Spinal cord (tissue), 10 donors: ENCODE data around the gene KISS1R. TPM values are rescaled to one million over a fixed set of nuclear protein-coding genes. Genes with fewer than 3 reads are reported as not detected.

Experiments used
- DNase-seq, 6 donors: peaks; one replicate each; pipeline versions ENCODE4 v3.0.0 to v3.0.0-alpha.2; 2013 to 2015; ENCODE audit warnings: low spot score in 6 of 6, low read depth in 4 of 6
- H3K27ac ChIP-seq: one replicate; pipeline ENCODE4 v1.5.1; 2013; ENCODE audit warnings: low read depth, low read length, control low read depth
- H3K27me3 ChIP-seq: one replicate; pipeline ENCODE4 v1.6.1; 2013; ENCODE audit warnings: low read length; ENCODE audit not compliant: control insufficient read depth, insufficient read depth
- H3K36me3 ChIP-seq: one replicate; pipeline ENCODE4 v1.6.1; 2013; ENCODE audit warnings: low read length; ENCODE audit not compliant: control insufficient read depth, insufficient read depth
- H3K4me1 ChIP-seq: one replicate; pipeline ENCODE4 v1.6.1; 2013; ENCODE audit warnings: low read length; ENCODE audit not compliant: control insufficient read depth, insufficient read depth
- H3K4me3 ChIP-seq: one replicate; pipeline ENCODE4 v1.5.1; 2013; ENCODE audit warnings: low read depth, low read length, control low read depth
- H3K9me3 ChIP-seq: one replicate; pipeline ENCODE4 v1.6.1; 2013; ENCODE audit warnings: low read length; ENCODE audit not compliant: control insufficient read depth, insufficient read depth
- WGBS: methylation state at CpG from one replicate; pipeline ENCODE4 v1.1.5; 2013; ENCODE audit warnings: missing lambda C conversion rate; ENCODE audit not compliant: insufficient coverage; 5-methylcytosine and 5-hydroxymethylcytosine counted together
- polyA plus RNA-seq, 2 donors: library from polyadenylated mRNA; unstranded; fragments of 120-200 nt; gene quantifications; one replicate each; pipeline ENCODE4 v1.2.1, GENCODE V29; 2013; ENCODE audit not compliant: insufficient read length in 2 of 2
- total RNA-seq, 2 donors: library from RNA; depleted of rRNA in 1 of 2; stranded (reverse); fragments of 120-200 nt in 1 of 2; fragments of >200 nt in 1 of 2; gene quantifications; one replicate each; pipeline versions ENCODE4 v1.2.3 to v1.2.4, GENCODE V29; 2013 to 2014
- donor health status: healthy.

The KISS1R gene
- total and polyA plus RNA-seq, 4 donors, result 0.50 to 2.7 (median 2.2) TPM

DNA sequence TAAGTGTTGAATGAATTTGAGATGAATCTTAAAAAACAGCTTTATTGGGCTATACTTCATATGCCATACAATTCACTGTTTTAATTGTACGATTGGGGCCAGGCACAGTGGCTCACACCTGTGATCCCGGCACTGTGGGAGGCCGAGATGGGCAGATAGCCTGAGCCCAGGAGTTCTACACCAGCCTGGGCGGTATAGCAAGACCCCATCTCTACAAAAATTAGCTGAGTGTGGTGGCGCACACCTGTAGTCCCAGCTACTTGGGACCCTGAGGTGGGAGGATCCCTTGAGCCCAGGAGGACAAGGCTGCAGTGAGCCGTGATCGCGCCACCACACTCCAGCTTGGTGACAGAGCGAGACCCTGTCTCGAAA lies 19.0 kb downstream of the KISS1R start:
- DNase-seq, result no peak
- Histone ChIP-seq H3K4me1 (peaks cover 52% of the 10 kb centered on the region), H3K9me3 (no peaks in the 10 kb centered on the region), H3K27ac (no peak overlapping the region), H3K36me3 (peaks cover 62% of the 10 kb centered on the region), H3K4me3 (no peak overlapping the region), H3K27me3 (no peaks in the 10 kb centered on the region)
- WGBS, result 97% methylated on average over 8 of the region's 10 CpGs

DNA sequence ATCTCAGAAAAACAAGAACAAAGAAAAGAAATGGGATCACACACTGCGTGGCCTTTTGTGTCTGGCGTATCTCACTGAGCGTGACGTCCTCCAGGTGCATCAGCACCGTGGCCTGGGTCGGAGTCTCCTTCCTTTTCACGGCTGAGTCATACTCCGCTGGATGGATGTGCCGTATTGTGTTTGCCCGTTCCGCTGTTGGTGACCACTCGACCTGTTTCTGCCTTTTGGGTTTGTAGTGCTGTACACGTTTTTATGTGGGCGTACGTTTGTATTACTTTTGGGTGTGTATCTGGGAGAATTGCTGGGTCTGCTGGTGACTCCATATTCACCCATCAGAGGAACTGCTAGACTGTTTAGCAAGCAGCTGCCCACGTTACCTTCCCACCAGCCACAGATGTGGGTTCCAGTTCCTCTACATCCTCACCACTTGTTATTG lies 20.1 kb downstream of the KISS1R start:
- DNase-seq, result no peak
- no peak overlapping the region for H3K4me3 ChIP-seq
- WGBS, result over 99% methylated on average over 9 of the region's 16 CpGs

DNA sequence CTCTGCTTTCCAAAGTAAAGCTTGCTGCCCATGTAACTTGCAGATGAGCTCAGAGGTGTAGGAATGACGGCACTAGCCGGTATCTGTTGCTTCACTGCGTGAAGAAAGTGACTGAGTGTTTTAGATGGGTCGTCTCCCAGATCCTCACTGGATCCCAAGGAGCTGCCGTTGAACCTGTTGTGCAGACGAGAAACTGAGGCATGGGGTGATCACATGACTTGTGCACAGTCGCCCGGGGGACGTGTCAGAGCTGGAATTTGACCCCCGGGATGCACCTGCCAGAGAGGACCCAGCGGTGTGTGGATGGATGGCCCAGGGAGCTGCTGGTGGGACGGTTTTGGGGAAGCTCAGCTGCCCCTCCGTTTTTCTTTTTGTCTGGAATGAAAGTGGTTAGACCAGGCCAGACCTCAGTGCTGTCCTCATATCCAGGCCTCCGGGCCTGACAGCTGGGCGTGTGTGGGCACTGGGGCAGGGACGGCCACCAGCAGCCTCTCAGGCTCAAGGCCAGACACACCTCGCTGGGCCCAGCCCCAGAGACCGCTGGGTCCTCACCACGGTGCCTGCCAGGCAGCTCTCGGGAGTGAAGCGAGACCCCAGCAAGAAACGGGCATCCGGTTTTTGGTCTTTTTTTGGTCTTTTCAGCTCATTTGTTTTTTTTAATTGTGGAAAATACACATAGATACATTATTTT lies 21.2 kb downstream of the KISS1R start:
- Histone ChIP-seq H3K4me1 (peaks cover 49% of the 10 kb centered on the region), H3K27me3 (no peaks in the 10 kb centered on the region), H3K36me3 (peaks cover 57% of the 10 kb centered on the region), H3K4me3 (no peak overlapping the region), H3K27ac (no peak overlapping the region), H3K9me3 (no peaks in the 10 kb centered on the region)
- WGBS, result 83% methylated on average over 17 of the region's 23 CpGs
- DNase-seq, result no peak

More for the DNA sequence above, 20.1 kb downstream of the KISS1R start:
- Histone ChIP-seq H3K9me3 (no peaks in the 10 kb centered on the region), H3K4me1 (peaks cover 57% of the 10 kb centered on the region), H3K27me3 (no peaks in the 10 kb centered on the region), H3K27ac (no peak overlapping the region), H3K36me3 (peaks cover 60% of the 10 kb centered on the region)

DNA sequence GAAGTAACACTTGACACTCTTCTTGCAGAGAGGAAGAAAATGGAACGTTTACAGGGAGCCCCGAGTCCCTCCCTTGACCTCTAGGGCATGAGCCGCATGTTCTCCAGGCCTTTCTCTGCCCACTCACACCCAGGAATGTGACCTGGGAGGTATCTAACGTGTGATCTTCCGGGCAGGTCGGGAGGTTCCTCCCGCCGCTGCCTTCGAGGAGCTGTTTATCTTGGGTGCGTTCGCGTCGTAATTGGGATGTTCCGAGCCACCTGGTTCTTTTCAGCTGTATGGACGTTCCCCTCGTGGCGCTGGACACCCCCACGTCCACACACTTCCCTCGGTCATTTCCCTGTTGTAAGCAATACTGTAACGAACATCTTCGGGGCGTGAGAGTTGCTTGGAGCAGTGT lies 22.3 kb downstream of the KISS1R start:
- no peak for DNase-seq
- Histone ChIP-seq H3K4me1 (peaks cover 40% of the 10 kb centered on the region), H3K27ac (peak overlapping the region; percentile 78), H3K9me3 (no peaks in the 10 kb centered on the region), H3K27me3 (no peaks in the 10 kb centered on the region), H3K36me3 (peaks cover 56% of the 10 kb centered on the region), H3K4me3 (no peak overlapping the region)
- 83% methylated on average over 11 of the region's 22 CpGs for WGBS

DNA sequence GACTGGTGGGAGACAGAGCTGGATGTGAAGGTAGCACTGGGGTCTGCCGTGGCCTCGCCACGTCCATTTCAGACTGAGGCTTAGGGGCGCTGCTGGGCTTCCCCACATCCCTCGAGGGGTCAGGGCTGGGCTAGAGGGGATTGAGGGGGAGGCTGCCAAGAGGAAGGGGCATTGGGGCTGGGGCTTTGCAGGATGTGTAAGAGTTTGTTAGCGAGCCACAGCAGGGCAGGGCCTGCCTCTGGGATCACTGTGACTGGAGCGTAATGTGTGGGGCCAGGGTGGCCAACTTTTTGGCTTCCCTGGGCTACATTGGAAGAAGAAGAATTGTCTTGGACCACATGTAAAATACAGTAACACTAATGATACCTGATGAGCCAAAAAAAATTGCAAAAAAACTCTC lies 22.8 kb downstream of the KISS1R start:
- no peaks in the 10 kb centered on the region for H3K27me3 ChIP-seq
- H3K9me3 ChIP-seq, result no peaks in the 10 kb centered on the region
- H3K27ac ChIP-seq, result peak overlapping the region; percentile 78
- H3K4me1 ChIP-seq, result peaks cover 40% of the 10 kb centered on the region
- WGBS, result 98% methylated on average over 7 of the region's 7 CpGs
- H3K36me3 ChIP-seq, result peaks cover 54% of the 10 kb centered on the region
- H3K4me3 ChIP-seq, result no peak overlapping the region
- DNase-seq, result no peak

DNA sequence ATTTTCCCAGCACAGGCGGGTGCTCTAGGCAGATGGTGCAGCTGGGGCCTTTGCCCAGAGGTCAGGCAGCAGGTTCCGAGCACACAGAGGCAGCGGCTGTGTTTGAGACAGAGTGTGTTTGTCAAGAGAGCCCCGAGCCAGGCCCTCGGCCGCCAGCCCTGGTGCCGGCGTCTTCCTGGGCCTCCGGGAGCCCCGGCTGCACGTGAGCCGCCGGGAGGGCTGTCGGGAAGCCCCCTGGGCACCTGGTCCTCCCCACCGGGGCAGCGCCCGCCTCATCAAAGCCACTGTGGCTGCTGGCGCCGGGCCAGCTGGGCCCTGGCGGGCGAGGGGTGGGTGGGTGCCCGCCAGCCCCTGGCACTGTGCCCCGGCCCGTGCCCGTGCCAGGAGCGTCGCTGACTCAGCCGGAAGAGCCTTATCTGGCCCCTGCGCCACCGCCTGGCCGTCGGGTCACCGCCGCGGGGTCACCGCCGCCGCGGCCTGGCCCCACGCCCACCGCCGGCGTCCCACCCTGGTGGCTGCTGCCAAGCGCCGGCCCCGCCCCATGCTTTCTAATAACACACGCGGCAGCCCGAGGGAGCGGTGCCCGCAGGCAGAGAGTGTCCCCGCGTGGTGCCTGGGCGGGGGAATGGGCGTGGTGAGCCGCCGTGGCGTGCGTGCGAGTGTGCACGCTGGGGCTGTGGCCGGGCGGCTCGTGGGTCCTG lies 23.6 kb downstream of the KISS1R start:
- H3K4me1 ChIP-seq, result peaks cover 39% of the 10 kb centered on the region
- no peaks in the 10 kb centered on the region for H3K27me3 ChIP-seq
- H3K4me3 ChIP-seq, result no peak overlapping the region
- WGBS, result 28% methylated on average over 64 of the region's 64 CpGs
- H3K9me3 ChIP-seq, result no peaks in the 10 kb centered on the region
- peaks cover 62% of the 10 kb centered on the region for H3K36me3 ChIP-seq
- peak overlapping the region; percentile 78 for H3K27ac ChIP-seq
- peak in 3 of 6 donors; percentile 40 to 84 (median 67) for DNase-seq

DNA sequence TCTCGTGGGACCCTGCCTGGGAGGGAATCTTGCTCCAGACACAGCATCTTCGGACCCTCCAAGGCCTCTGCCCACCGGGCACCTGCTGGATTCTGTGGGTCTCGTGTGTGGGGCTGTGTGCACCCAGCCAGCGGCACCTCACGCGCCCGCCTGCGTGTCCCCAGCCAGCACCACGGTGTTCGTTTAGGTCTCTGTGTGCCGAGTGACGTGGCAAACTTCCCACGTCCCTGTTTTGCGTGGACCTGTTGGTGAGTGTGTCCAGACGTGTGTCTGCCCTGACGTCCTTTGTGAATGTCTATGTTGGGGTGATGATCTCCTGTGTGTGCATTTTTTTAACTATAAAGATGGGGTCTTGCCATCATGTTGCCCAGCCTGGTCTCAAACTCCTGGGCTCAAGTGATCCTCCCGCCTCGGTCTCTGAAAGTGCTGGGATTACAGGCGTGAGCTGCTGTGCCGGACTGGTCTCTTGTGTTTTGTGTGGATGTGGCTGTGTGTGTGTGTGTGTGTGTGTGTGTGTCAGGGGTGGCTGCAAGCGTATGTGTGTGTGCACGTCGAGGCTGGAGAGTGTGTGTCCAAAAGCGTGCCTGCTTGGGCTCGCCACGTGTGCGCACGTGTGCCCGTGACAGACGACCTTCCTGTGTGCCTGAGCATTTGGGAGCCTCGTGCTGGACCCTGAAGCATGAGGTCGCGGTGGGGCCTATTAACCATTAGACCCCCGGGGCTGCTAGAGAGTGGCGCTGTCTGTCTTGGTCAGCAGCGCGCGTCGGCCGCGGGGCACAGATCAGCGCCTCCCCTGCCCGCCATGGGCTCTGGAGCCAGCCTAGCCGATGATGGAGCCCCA lies 24.4 kb downstream of the KISS1R start:
- Histone ChIP-seq H3K36me3 (peaks cover 61% of the 10 kb centered on the region), H3K27ac (peak overlapping the region; percentile 57), H3K4me3 (no peak overlapping the region), H3K9me3 (no peaks in the 10 kb centered on the region), H3K27me3 (no peaks in the 10 kb centered on the region), H3K4me1 (peaks cover 39% of the 10 kb centered on the region)
- DNase-seq, result no peak
- 76% methylated on average over 44 of the region's 45 CpGs for WGBS

DNA sequence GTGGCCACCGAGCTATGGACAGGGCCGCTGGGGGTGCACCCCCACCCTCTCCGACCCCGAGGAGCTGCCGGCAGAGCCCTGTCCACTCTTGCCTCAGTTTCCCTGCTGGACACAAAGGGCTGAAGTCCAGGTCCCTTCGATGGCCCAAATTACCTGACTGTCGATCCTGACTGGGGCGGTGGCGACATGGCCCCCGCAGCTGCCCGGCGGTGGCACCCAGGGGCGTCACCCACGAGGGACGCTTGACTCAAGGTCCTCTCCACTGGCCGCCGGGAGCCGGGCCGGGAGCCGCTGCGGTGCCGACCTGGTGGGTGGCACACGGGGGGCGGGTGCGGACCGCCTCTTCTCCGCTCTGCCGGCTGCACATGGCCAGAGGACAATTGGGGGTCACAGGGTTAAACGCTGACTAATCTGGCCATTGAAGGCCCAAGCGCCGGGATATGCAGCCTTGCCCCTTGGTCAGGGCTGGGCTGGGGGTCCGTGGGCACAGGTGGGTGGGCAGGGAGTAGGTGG lies 25.1 kb downstream of the KISS1R start:
- Histone ChIP-seq H3K9me3 (no peaks in the 10 kb centered on the region), H3K27ac (no peak overlapping the region), H3K4me1 (peaks cover 42% of the 10 kb centered on the region), H3K4me3 (no peak overlapping the region), H3K27me3 (no peaks in the 10 kb centered on the region), H3K36me3 (peaks cover 63% of the 10 kb centered on the region)
- DNase-seq, result no peak
- WGBS, result 83% methylated on average over 32 of the region's 32 CpGs

DNA sequence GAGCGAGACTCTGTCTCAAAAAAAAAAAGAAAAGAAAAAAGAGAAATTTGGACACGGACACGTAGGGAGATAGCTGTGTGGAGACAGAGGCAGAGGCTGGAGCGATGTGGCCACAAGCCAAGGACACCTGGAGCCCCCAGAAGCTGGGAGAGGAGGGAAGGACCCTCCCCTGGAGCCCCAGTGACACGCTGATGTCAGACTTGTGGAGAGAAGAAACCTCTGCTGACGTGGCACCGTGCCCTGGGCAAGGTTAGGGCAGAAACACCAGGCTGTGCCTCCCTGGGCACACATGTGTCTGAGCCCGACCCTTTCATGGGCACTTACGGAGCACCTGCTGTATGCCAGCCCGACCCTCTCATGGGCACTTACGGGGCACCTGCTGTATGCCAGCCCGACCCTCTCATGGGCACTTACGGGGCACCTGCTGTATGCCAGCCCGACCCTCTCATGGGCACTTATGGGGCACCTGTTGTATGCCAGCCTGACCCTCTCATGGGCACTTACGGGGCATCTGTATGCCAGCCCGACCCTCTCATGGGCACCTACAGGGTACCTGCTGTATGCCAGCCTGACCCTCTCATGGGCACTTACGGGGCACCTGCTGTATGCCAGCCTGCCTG lies 26.5 kb downstream of the KISS1R start:
- H3K4me3 ChIP-seq, result no peak overlapping the region
- WGBS, result 93% methylated on average over 17 of the region's 17 CpGs
- H3K27ac ChIP-seq, result no peak overlapping the region
- no peaks in the 10 kb centered on the region for H3K27me3 ChIP-seq
- H3K4me1 ChIP-seq, result peaks cover 42% of the 10 kb centered on the region
- peaks cover 71% of the 10 kb centered on the region for H3K36me3 ChIP-seq
- no peaks in the 10 kb centered on the region for H3K9me3 ChIP-seq
- DNase-seq, result no peak
